OCI-LY3 (cell line): ENCODE data around the gene ATAD3C.

Source experiments
- EZH2phosphoT487 ChIP-seq: fragments of 200-600 bp; shearing (Covaris generic); IDR thresholded peaks from 2 replicates; pipeline ENCODE4 v1.6.1; 2018; ENCODE audit warnings: antibody characterized with exemption, mixed run types, low read depth
- TF ChIP-seq, protein P1 (sequence below): fragments of 200-600, 300-600 bp; sonication (generic); IDR thresholded peaks from 2 replicates; pipeline ENCODE4 v1.5.1; 2014; ENCODE audit warnings: antibody characterized with exemption, low read length, low read depth

DNA sequence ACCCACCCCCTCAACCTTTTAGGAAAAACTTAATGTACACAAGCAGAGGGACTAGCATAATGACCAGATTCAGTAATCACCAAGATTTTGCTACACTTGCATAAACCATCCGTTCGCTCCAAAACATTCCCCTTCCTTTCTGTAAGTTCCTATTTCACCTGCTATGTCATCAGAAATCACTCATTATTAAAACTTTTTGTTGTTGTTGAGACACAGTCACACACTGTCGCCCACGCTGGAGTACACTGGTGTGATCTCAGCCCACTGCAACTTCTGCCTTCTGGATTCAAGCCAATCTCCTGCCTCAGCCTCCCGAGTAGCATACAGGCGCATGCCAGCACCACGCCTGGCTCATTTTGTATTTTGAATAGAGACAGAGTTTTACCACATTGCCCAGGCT is 45.8 kb upstream of the ATAD3C start:
- TF ChIP-seq, protein P1, sequence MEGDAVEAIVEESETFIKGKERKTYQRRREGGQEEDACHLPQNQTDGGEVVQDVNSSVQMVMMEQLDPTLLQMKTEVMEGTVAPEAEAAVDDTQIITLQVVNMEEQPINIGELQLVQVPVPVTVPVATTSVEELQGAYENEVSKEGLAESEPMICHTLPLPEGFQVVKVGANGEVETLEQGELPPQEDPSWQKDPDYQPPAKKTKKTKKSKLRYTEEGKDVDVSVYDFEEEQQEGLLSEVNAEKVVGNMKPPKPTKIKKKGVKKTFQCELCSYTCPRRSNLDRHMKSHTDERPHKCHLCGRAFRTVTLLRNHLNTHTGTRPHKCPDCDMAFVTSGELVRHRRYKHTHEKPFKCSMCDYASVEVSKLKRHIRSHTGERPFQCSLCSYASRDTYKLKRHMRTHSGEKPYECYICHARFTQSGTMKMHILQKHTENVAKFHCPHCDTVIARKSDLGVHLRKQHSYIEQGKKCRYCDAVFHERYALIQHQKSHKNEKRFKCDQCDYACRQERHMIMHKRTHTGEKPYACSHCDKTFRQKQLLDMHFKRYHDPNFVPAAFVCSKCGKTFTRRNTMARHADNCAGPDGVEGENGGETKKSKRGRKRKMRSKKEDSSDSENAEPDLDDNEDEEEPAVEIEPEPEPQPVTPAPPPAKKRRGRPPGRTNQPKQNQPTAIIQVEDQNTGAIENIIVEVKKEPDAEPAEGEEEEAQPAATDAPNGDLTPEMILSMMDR: no peak
- TF ChIP-seq EZH2phosphoT487: no peak
